NK-92 (cell line): Measurements from ENCODE around the gene SHISAL2B.
"Not testable (repeated sequence)": the region's sequence is repeated elsewhere in the genome, so short reads cannot be mapped to it uniquely, and the experiment has no call there.

Experiments
- DNase-seq: peaks from one replicate; lab custom pipeline; 2025; ENCODE audit not compliant: unreplicated experiment; lab: John Stamatoyannopoulos, UW

SHISAL2B gene

GRCh38 chr5:64690417-64691151, at the start of gene SHISAL2B:
Gene SHISAL2B (plus strand): TSS chr5:64690503. CDS start chr5:64690624, 121 bp downstream.
- DNase-seq: no peak

GRCh38 chr5:64644831-64645230, 45.5 kb upstream of the SHISAL2B start:
- DNase-seq: no peak

- no peak for DNase-seq
These were observed 44.1 kb upstream of the SHISAL2B start for GRCh38 chr5:64646169-64646568.

GRCh38 chr5:64649512-64649911, 40.8 kb upstream of the SHISAL2B start:
- DNase-seq: no peak

- no peak for DNase-seq
These were observed 36.3 kb upstream of the SHISAL2B start for GRCh38 chr5:64653766-64654560.

- DNase-seq: no peak
These were observed 35.8 kb upstream of the SHISAL2B start for GRCh38 chr5:64654561-64654938.

- no peak for DNase-seq
These were observed 34.7 kb upstream of the SHISAL2B start for GRCh38 chr5:64655596-64655995.

GRCh38 chr5:64659289-64659688, 31.0 kb upstream of the SHISAL2B start:
- DNase-seq: no peak

GRCh38 chr5:64663181-64663580, 27.1 kb upstream of the SHISAL2B start:
- not testable (repeated sequence) for DNase-seq

- DNase-seq: no peak
These were observed 25.1 kb upstream of the SHISAL2B start for GRCh38 chr5:64665243-64665642.

- no peak for DNase-seq
These were observed 24.2 kb upstream of the SHISAL2B start for GRCh38 chr5:64666078-64666477.

GRCh38 chr5:64667068-64667467, 23.2 kb upstream of the SHISAL2B start:
- no peak for DNase-seq

GRCh38 chr5:64670277-64670676, 20.0 kb upstream of the SHISAL2B start:
- no peak for DNase-seq

GRCh38 chr5:64671678-64672077, 18.6 kb upstream of the SHISAL2B start:
- no peak for DNase-seq

- no peak for DNase-seq
These were observed 11.9 kb upstream of the SHISAL2B start for GRCh38 chr5:64678374-64678773.

GRCh38 chr5:64680289-64680688, 10.0 kb upstream of the SHISAL2B start:
- DNase-seq: no peak

GRCh38 chr5:64682608-64683007, 7.7 kb upstream of the SHISAL2B start:
- DNase-seq: no peak

GRCh38 chr5:64685866-64686265, 4.4 kb upstream of the SHISAL2B start:
- no peak for DNase-seq

GRCh38 chr5:64688391-64688790, 1.9 kb upstream of the SHISAL2B start:
- DNase-seq: no peak

- DNase-seq: no peak
These were observed 1.3 kb upstream of the SHISAL2B start for GRCh38 chr5:64688965-64689364.

GRCh38 chr5:64690104-64690416, 243 bp upstream of the SHISAL2B start:
- DNase-seq: no peak

- no peak for DNase-seq
These were observed 988 bp downstream of the SHISAL2B start for GRCh38 chr5:64691291-64691690.

- no peak for DNase-seq
These were observed 3.3 kb downstream of the SHISAL2B start for GRCh38 chr5:64693636-64694035.
